ENCODE measurements around the gene BMP8B. TPM values are rescaled to one million over a fixed set of nuclear protein-coding genes. Genes with fewer than 3 reads are reported as not detected.

The BMP8B gene
- total and polyA plus RNA-seq, 2 of the 8 experiments (the other 6 are each of a cell fraction or from before 2014, with no cell fraction given) = 0.37 to 0.50 TPM

DNA sequence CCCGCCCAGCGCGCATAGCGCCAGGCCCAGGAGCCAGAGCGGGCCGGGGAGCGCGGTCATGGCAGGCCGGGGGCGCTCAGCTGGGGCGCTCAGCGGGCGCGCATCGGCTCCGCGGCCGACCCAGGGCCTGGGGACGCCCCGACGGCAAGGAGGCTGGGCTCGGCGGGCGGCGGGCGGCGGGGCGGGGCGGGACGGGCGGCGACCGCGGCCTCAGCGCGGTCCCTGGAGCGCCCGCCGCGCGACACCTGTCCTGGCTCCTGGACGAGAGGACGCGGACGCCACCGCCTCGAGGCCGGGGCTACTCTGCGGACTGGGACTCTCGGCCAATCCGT lies 273 bp downstream of the BMP8B start:
- no peak overlapping the region for H4K91ac ChIP-seq (replicated peaks; ENCODE audit: insufficient read length, low read length)
- no peak overlapping the region for H2BK15ac ChIP-seq (ENCODE audit: low read length)
- no peaks in the 10 kb centered on the region for H3K79me2 ChIP-seq (ENCODE audit: control insufficient read depth in 1 of 2, insufficient read depth in 2 of 2, low read length in 2 of 2)
- no peak overlapping the region for H3K4ac ChIP-seq (replicated peaks; ENCODE audit: insufficient read length, low read depth, low read length)
- H3K27ac ChIP-seq (ENCODE audit: low read depth, low read length) = no peak overlapping the region
- WGBS, 2 experiments (ENCODE audit: extremely low coverage in 1 of 2, insufficient coverage in 1 of 2, insufficient read length in 1 of 2, insufficient replicate concordance in 2 of 2, low coverage in 1 of 2, low lambda C conversion rate in 2 of 2, missing lambda C conversion rate in 1 of 2) = no CpG with 5 or more reads among the region's 51 CpGs
- no peak overlapping the region for H4K5ac ChIP-seq (ENCODE audit: insufficient read length, low read depth, low read length)
- no peak overlapping the region for H2BK12ac ChIP-seq (ENCODE audit: low read depth, low read length)
- POLR2A ChIA-PET (ENCODE audit: partially characterized antibody) = interaction anchor here (1.0 to 1.9 kb wide), 3 partner anchors 11 to 114 kb away, joined by 3 to 5 read pairs (median 3); no protein-coding TSS in a partner anchor
- no peak overlapping the region for H2BK120ac ChIP-seq (replicated peaks; ENCODE audit: low read depth, low read length)
- H3K4me1 ChIP-seq (replicated peaks in 1 of 4; ENCODE audit: control insufficient read depth in 3 of 4, insufficient read depth in 4 of 4, low read length in 3 of 4) = no peaks in the 10 kb centered on the region
- no peak overlapping the region; the same call in 1 of the 2 replicates for H4K8ac ChIP-seq (ENCODE audit: extremely low read depth, insufficient read depth, low read length)
- H3K14ac ChIP-seq (ENCODE audit: insufficient read length) = no peak overlapping the region
- H2BK20ac ChIP-seq (ENCODE audit: low read length) = no peak overlapping the region
- no peak overlapping the region; the same call in 1 of the 2 replicates for H2AFZ ChIP-seq (ENCODE audit: low read length)
- no peaks in the 10 kb centered on the region for H3K36me3 ChIP-seq (ENCODE audit: control insufficient read depth in 2 of 4, insufficient read depth in 4 of 4, low read length in 3 of 4)
- no peak for TF ChIP-seq KDM4A (IDR thresholded peaks at IDR 0.05; ENCODE audit: low read depth, low read length, severe bottlenecking)
- TF ChIP-seq RAD21 (IDR thresholded peaks at IDR 0.05 in 1 of 2, conservative IDR thresholded peaks at IDR 0.05 in 1 of 2; ENCODE audit: low read depth in 2 of 2, low read length in 2 of 2) = no peak
- no peak for TF ChIP-seq BRCA1 (IDR thresholded peaks at IDR 0.05; ENCODE audit: low read depth, low read length)
- TF ChIP-seq, protein P1, sequence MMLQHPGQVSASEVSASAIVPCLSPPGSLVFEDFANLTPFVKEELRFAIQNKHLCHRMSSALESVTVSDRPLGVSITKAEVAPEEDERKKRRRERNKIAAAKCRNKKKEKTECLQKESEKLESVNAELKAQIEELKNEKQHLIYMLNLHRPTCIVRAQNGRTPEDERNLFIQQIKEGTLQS (IDR thresholded peaks at IDR 0.05; ENCODE audit: insufficient read depth, low read depth, low read length) = no peak
- TF ChIP-seq SIX5 (IDR thresholded peaks at IDR 0.05; ENCODE audit: low read depth, low read length) = no peak
- TF ChIP-seq POLR2A (IDR thresholded peaks at IDR 0.05; ENCODE audit: control extremely low read depth in 1 of 2, low read depth in 2 of 2, low read length in 2 of 2) = no peak
- no peak for TF ChIP-seq YY1 (IDR thresholded peaks at IDR 0.05; ENCODE audit: low read depth, low read length)
- TF ChIP-seq, protein P2, sequence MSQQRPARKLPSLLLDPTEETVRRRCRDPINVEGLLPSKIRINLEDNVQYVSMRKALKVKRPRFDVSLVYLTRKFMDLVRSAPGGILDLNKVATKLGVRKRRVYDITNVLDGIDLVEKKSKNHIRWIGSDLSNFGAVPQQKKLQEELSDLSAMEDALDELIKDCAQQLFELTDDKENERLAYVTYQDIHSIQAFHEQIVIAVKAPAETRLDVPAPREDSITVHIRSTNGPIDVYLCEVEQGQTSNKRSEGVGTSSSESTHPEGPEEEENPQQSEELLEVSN (IDR thresholded peaks at IDR 0.05) = no peak
- no peak for TF ChIP-seq TAF1 (IDR thresholded peaks at IDR 0.05; ENCODE audit: low read depth, low read length)
- peak overlapping the region in 2 of 4 experiments; percentile 50 to 68; a peak in 4 of 8 replicates for H3K4me3 ChIP-seq (ENCODE audit: extremely low read depth in 1 of 4, insufficient read depth in 2 of 4, low read depth in 3 of 4, low read length in 4 of 4)
- H3K18ac ChIP-seq (ENCODE audit: extremely low read depth, low read length) = no peak overlapping the region; the same call in 1 of the 2 replicates
- peaks cover 34 to 62% (median 47%) of the 10 kb centered on the region in 4 experiments for H3K27me3 ChIP-seq (replicated peaks in 1 of 4; ENCODE audit: control insufficient read depth in 3 of 4, extremely low read depth in 1 of 4, insufficient read depth in 3 of 4, low read length in 3 of 4)
- DNase-seq (ENCODE audit: low read depth in 1 of 2, low spot score in 2 of 2) = no peak
- H3K9me3 ChIP-seq (ENCODE audit: insufficient read depth in 2 of 2, low read depth in 1 of 2, low read length in 1 of 2) = no peaks in the 10 kb centered on the region
- H2AK5ac ChIP-seq (ENCODE audit: low read depth, low read length) = no peak overlapping the region
- peaks cover 7% of the 10 kb centered on the region; the same call in 1 of the 2 replicates for H3K23me2 ChIP-seq (ENCODE audit: low read depth, low read length)
- peaks cover 0 to 4% of the 10 kb centered on the region in 2 experiments for H4K20me1 ChIP-seq (replicated peaks in 1 of 2; ENCODE audit: control insufficient read depth in 1 of 2, insufficient read depth in 2 of 2, low read length in 2 of 2)
- no peak for FAIRE-seq
- H3K79me1 ChIP-seq (ENCODE audit: low read depth, low read length) = no peaks in the 10 kb centered on the region
- peak overlapping the region; percentile 45 to 77 for H3K4me2 ChIP-seq (ENCODE audit: insufficient read depth in 1 of 2, low read depth in 2 of 2, low read length in 2 of 2)
- H2BK5ac ChIP-seq (ENCODE audit: low read depth, low read length) = no peak overlapping the region
- no peak overlapping the region for H3K23ac ChIP-seq (ENCODE audit: insufficient read length)
- H3K56ac ChIP-seq (replicated peaks; ENCODE audit: insufficient read length, low read depth, low read length) = no peak overlapping the region
- H3K9ac ChIP-seq (replicated peaks in 1 of 4; ENCODE audit: extremely low read depth in 1 of 4, low read depth in 3 of 4, low read length in 3 of 4) = no peak overlapping the region
- CTCF ChIA-PET (ENCODE audit: partially characterized antibody) = interaction anchor here (0.6 to 1.7 kb wide), 2 partner anchors 12 to 69 kb away, joined by 3 to 5 read pairs; no protein-coding TSS in a partner anchor
